HUDEP-2 (cell line): ENCODE results near the gene FAM114A2.
A peak's percentile ranks its signal among the peaks of the same experiment; 100 is the strongest.

ENCODE experiments used
- DNase-seq, 76 experiments: peaks; one replicate each; lab custom pipeline; 2025; ENCODE audit not compliant: unreplicated experiment in 76 of 76; lab: John Stamatoyannopoulos, UW

Gene FAM114A2

GRCh38 chr5:153988510-153988909 lies 50.2 kb downstream of the FAM114A2 start:
- DNase-seq = peak in 46 of 76 experiments; percentile 6 to 72 (median 30)

GRCh38 chr5:153987301-153987700 lies 51.4 kb downstream of the FAM114A2 start:
- no peak for DNase-seq

- peak in 57 of 76 experiments; percentile 6 to 73 (median 44) for DNase-seq
These were observed 53.2 kb downstream of the FAM114A2 start for GRCh38 chr5:153985498-153985897.

GRCh38 chr5:153983885-153984284 lies 54.8 kb downstream of the FAM114A2 start:
- peak in 36 of 76 experiments; percentile 7 to 63 (median 18) for DNase-seq

GRCh38 chr5:153981905-153982605 lies 56.7 kb downstream of the FAM114A2 start:
- no peak for DNase-seq

GRCh38 chr5:153979028-153979783 lies 59.5 kb downstream of the FAM114A2 start:
- DNase-seq = no peak

GRCh38 chr5:153974813-153975163 lies 63.9 kb downstream of the FAM114A2 start:
- no peak for DNase-seq

GRCh38 chr5:153974131-153974812 lies 64.4 kb downstream of the FAM114A2 start:
- peak in 23 of 76 experiments; percentile 4 to 51 (median 25) for DNase-seq

- no peak for DNase-seq
These were observed 66.5 kb downstream of the FAM114A2 start for GRCh38 chr5:153972240-153972639.

GRCh38 chr5:153970496-153970895 lies 68.2 kb downstream of the FAM114A2 start:
- DNase-seq = no peak

GRCh38 chr5:153969563-153969895 lies 69.2 kb downstream of the FAM114A2 start:
- DNase-seq = no peak

GRCh38 chr5:153968761-153969562 lies 69.7 kb downstream of the FAM114A2 start:
- DNase-seq = no peak

- DNase-seq = peak in 34 of 76 experiments; percentile 2 to 53 (median 22)
These were observed 73.6 kb downstream of the FAM114A2 start for GRCh38 chr5:153964880-153965645.

GRCh38 chr5:153964191-153964879 lies 74.4 kb downstream of the FAM114A2 start:
- DNase-seq = no peak

GRCh38 chr5:153960269-153961215 lies 78.2 kb downstream of the FAM114A2 start:
- no peak for DNase-seq

- DNase-seq = no peak
These were observed 79.4 kb downstream of the FAM114A2 start for GRCh38 chr5:153959134-153959957.

GRCh38 chr5:153957205-153957604 lies 81.5 kb downstream of the FAM114A2 start:
- DNase-seq = no peak
